Upper lobe of left lung (tissue), 6 donors: ENCODE data around the gene MRPL17. TPM values are rescaled to one million over a fixed set of nuclear protein-coding genes. Genes with fewer than 3 reads are reported as not detected.
A peak's percentile ranks its signal among the peaks of the same experiment; 100 is the strongest.
"Not testable (repeated sequence)": the region's sequence is repeated elsewhere in the genome, so short reads cannot be mapped to it uniquely, and the experiment has no call there.

Source experiments
- ATAC-seq, 2 donors: fragments of 200-7000 bp; cut with Tn5 transposase; one replicate each; pipeline ENCODE4 v1.9.1; 2022; ENCODE audit warnings: mild to moderate bottlenecking in 2 of 2, moderate library complexity in 2 of 2; ENCODE audit not compliant: low FRiP score in 2 of 2
- DNase-seq, 2 donors: peaks; one replicate each; pipeline ENCODE4 v3.0.0-alpha.2; 2019 to 2020
- H3K27ac ChIP-seq, 4 donors: fragments of 200-600 bp; sonication (generic); one replicate each; pipeline ENCODE4 v1.5.1; 2016 to 2019
- H3K27me3 ChIP-seq, 4 donors: fragments of 200-600 bp; sonication (generic); one replicate each; pipeline ENCODE4 v1.5.1; 2017 to 2019
- H3K36me3 ChIP-seq, 4 donors: fragments of 200-600 bp; sonication (generic); one replicate each; pipeline ENCODE4 v1.5.1; 2016 to 2019
- H3K4me1 ChIP-seq, 4 donors: fragments of 200-600 bp; sonication (generic); one replicate each; pipeline ENCODE4 v1.5.1; 2018 to 2019
- H3K4me3 ChIP-seq, 4 donors: fragments of 200-600 bp; sonication (generic); one replicate each; pipeline ENCODE4 v1.5.1; 2017 to 2019; ENCODE audit warnings: mild to moderate bottlenecking in 2 of 4, moderate library complexity in 1 of 4
- H3K9me3 ChIP-seq, 4 donors: fragments of 200-600 bp; sonication (generic); one replicate each; pipeline ENCODE4 v1.5.1; 2018 to 2019
- CTCF ChIP-seq, 6 experiments: fragments of 450-650 bp in 4 of 6; fragments of 200-600 bp in 2 of 6; sonication (generic) in 2 of 6; IDR thresholded peaks; one replicate each; pipeline ENCODE4 v1.5.1; 2016 to 2019; ENCODE audit warnings: antibody characterized with exemption in 6 of 6
- EP300 ChIP-seq, 4 donors: sonication (generic); formaldehyde crosslinking; IDR thresholded peaks; one replicate each; pipeline ENCODE4 v1.5.1; 2017; ENCODE audit warnings: antibody characterized with exemption in 4 of 4, control low read depth in 2 of 4
- POLR2A ChIP-seq, 4 donors: fragments of 450-650 bp; IDR thresholded peaks; one replicate each; pipeline ENCODE4 v1.5.1; 2016 to 2017; ENCODE audit warnings: antibody characterized with exemption in 4 of 4, mild to moderate bottlenecking in 2 of 4
- POLR2AphosphoS5 ChIP-seq, 2 donors: sonication (generic); formaldehyde crosslinking; IDR thresholded peaks; one replicate each; pipeline ENCODE4 v1.5.1; 2017; ENCODE audit warnings: antibody characterized with exemption in 2 of 2
- WGBS, 2 donors: methylation state at CpG; one replicate each; pipeline ENCODE4 v1.1.5; 2017 to 2018; 5-methylcytosine and 5-hydroxymethylcytosine counted together
- total RNA-seq, 6 donors: library from RNA; depleted of rRNA in 4 of 6; stranded (reverse); fragments of >200 nt in 4 of 6; gene quantifications; one replicate each; pipeline versions ENCODE4 v1.1.0 to v1.2.1, GENCODE V29; 2016 to 2021
- donor health status: DM: no; HTN: no; CAD: no; lungs with moderate emphysema.
- donor health status: DM: no; HTN: yes; CAD: no; lungs with severe emphysema.

MRPL17 gene
- total RNA-seq, 6 donors from 2014 or later: 12.6 to 49.2 (median 22.8) TPM

DNA sequence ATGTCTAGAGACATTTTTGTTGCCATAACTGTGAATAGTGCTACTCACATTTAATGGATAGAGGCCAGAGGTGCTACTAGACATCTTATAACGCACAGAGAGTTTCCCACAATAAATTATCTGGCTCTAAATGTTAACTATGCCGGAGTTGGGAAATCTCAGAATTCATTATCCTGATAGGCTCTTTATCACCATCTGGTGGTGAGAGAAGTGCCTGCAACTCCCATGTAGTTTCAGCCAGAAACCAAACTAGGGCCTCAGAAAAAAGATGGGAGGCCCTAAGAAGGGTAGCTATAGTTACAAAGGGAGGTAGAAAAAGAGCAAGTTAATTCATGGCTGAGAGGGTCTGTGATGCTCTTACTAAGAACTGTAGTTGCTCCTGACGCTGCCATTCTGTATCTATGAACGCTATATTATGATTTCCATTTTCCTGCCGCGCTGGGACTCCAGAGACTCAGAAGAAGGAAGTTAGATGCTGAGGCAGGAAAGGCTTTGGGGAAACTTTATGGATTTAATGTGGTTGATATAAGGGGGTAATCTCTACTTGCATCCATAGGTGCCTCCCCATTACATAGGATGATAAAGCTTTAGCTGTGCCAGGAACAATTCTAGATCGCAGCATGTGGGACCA lies 22.9 kb upstream of the MRPL17 start:
- peak; percentile 72 to 83 (median 82) for TF ChIP-seq CTCF (IDR thresholded peaks at IDR 0.05)
- TF ChIP-seq POLR2A (IDR thresholded peaks at IDR 0.05): no peak
- Histone ChIP-seq H3K4me1 (peaks cover 0 to 7% (median 2%) of the 10 kb centered on the region in 4 donors), H3K27ac (no peak overlapping the region), H3K9me3 (no peaks in the 10 kb centered on the region), H3K36me3 (no peaks in the 10 kb centered on the region), H3K4me3 (no peak overlapping the region), H3K27me3 (no peaks in the 10 kb centered on the region)
- DNase-seq (no peak), ATAC-seq (peak in 1 of 2 donors; percentile 82)
- 48 to 51% methylated on average over 7 of the region's 7 CpGs for WGBS, 2 donors

- peak in 1 of 2 donors; percentile 60 for DNase-seq
- no peaks in the 10 kb centered on the region for H3K27me3 ChIP-seq
Measured at GRCh38 chr11:6703247-6704063, 20.3 kb upstream of the MRPL17 start.

DNA sequence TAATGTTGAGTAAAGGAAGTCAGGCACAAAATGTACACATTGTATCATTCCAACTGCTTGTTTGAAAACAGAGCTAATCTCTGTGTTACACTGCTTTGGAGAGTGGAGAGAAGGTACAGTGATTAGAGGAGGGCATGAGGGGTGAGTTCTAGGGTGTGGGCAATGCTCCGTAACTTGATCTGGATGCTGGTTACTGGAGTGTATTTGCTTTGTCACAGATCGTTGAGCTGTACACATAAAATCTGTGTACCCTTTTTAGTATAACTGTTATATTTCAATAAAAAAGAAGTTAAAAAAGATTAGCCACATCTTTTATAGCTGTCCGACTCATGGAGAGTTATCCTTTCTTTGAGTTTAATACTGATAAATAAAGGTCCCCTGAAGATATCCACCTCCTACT lies 18.8 kb upstream of the MRPL17 start:
- peak overlapping the region in 1 of 4 donors; percentile 0 for H3K27ac ChIP-seq
- H3K36me3 ChIP-seq, H3K9me3 ChIP-seq, DNase-seq, H3K4me1 ChIP-seq, ATAC-seq, H3K27me3 ChIP-seq, H3K4me3 ChIP-seq: not testable (repeated sequence)
- 61 to 63% methylated on average over 3 of the region's 3 CpGs for WGBS, 2 donors

More at GRCh38 chr11:6703247-6704063, 20.3 kb upstream of the MRPL17 start:
- Histone ChIP-seq H3K27ac (no peak overlapping the region), H3K36me3 (no peaks in the 10 kb centered on the region), H3K9me3 (no peaks in the 10 kb centered on the region), H3K4me1 (peaks cover 0 to 7% (median 2%) of the 10 kb centered on the region in 4 donors), H3K4me3 (no peak overlapping the region)
- WGBS, 2 donors: 65 to 72% methylated on average over 2 of the region's 2 CpGs
- TF ChIP-seq EP300 (IDR thresholded peaks at IDR 0.05) (no peak), CTCF (IDR thresholded peaks at IDR 0.05) (peak; percentile 43 to 69 (median 57)), POLR2A (IDR thresholded peaks at IDR 0.05) (no peak), POLR2AphosphoS5 (IDR thresholded peaks at IDR 0.05) (no peak)
- peak; percentile 91 to 94 for ATAC-seq

- no peak for TF ChIP-seq CTCF (IDR thresholded peaks at IDR 0.05)
- TF ChIP-seq POLR2A (IDR thresholded peaks at IDR 0.05): no peak
- peak in 2 of 4 donors; percentile 40 to 41 for TF ChIP-seq EP300 (IDR thresholded peaks at IDR 0.05)
- peak in 1 of 2 donors; percentile 29 for TF ChIP-seq POLR2AphosphoS5 (IDR thresholded peaks at IDR 0.05)
- WGBS, 2 donors: 35 to 65% methylated on average over 1 of the region's 1 CpG
- H3K4me1 ChIP-seq: peaks cover 13 to 25% (median 23%) of the 10 kb centered on the region in 4 donors
- ATAC-seq (peak; percentile 67 to 85), DNase-seq (no peak)
- H3K4me3 ChIP-seq: no peak overlapping the region
- H3K27me3 ChIP-seq: no peaks in the 10 kb centered on the region
- no peaks in the 10 kb centered on the region for H3K36me3 ChIP-seq
- no peaks in the 10 kb centered on the region for H3K9me3 ChIP-seq
- H3K27ac ChIP-seq: peak overlapping the region; percentile 65 to 83 (median 72)
Measured at GRCh38 chr11:6695377-6695776, 12.2 kb upstream of the MRPL17 start.

GRCh38 chr11:6694229-6694535 lies 11.0 kb upstream of the MRPL17 start:
- Histone ChIP-seq H3K36me3 (no peaks in the 10 kb centered on the region), H3K9me3 (no peaks in the 10 kb centered on the region), H3K27ac (peak overlapping the region; percentile 64 to 83 (median 72)), H3K4me3 (no peak overlapping the region), H3K27me3 (no peaks in the 10 kb centered on the region), H3K4me1 (peaks cover 13 to 25% (median 23%) of the 10 kb centered on the region in 4 donors)
- DNase-seq (no peak), ATAC-seq (no peak)
- TF ChIP-seq POLR2AphosphoS5 (IDR thresholded peaks at IDR 0.05): no peak
- no peak for TF ChIP-seq POLR2A (IDR thresholded peaks at IDR 0.05)
- no peak for TF ChIP-seq EP300 (IDR thresholded peaks at IDR 0.05)
- TF ChIP-seq CTCF (IDR thresholded peaks at IDR 0.05): no peak
- WGBS, 2 donors: 0 to 13% methylated on average over 1 of the region's 1 CpG
